A549 (cell line): Measurements from ENCODE around the gene OTOG. TPM values are rescaled to one million over a fixed set of nuclear protein-coding genes. Genes with fewer than 3 reads are reported as not detected.

Experiments
- ATAC-seq, 2 experiments: fragments of 200-7000 bp in 1 of 2; fragments of >200 bp in 1 of 2; cut with Nextera tagmentation in 1 of 2; cut with Tn5 transposase in 1 of 2; 3 replicates each; pipeline versions ENCODE4 v1.8.0 to v1.9.1; 2018 to 2020; ENCODE audit warnings: mild to moderate bottlenecking in 1 of 2, moderate library complexity in 1 of 2
- CTCF ChIA-PET: fragments of 300-600 bp; sonication (Branson Sonifier 250); formaldehyde crosslinking; extraction: SDS; loops from one replicate; lab custom pipeline; 2021; ENCODE audit warnings: antibody characterized with exemption, inconsistent platforms; lab: Yijun Ruan, JAX
- POLR2A ChIA-PET: fragments of 350-600 bp; formaldehyde crosslinking; extraction: SDS; loops from one replicate; lab custom pipeline; 2021; ENCODE audit warnings: antibody characterized with exemption, inconsistent platforms; lab: Yijun Ruan, JAX
- DNase-seq, 2 experiments: peaks; one replicate each; pipeline versions ENCODE4 v3.0.0 to v3.0.0-alpha.2; 2011 to 2016; ENCODE audit warnings: low read depth in 1 of 2, low spot score in 1 of 2
- FAIRE-seq: peaks from 2 replicates; lab custom pipeline; 2011; peaks lifted over from hg19 to GRCh38; lab: Jason Lieb, UNC
- H3K27ac ChIP-seq, 2 experiments: fragments of >200 bp; sonication (Bioruptor Twin); formaldehyde crosslinking; 3 replicates each; pipeline ENCODE4 v1.5.1; 2016 to 2017
- H3K4me1 ChIP-seq: fragments of >200 bp; sonication (Bioruptor Twin); formaldehyde crosslinking; 3 replicates; pipeline ENCODE4 v1.6.1; 2016
- H3K4me2 ChIP-seq: fragments of >200 bp; sonication (Bioruptor Twin); formaldehyde crosslinking; 3 replicates; pipeline ENCODE4 v1.6.1; 2016
- H3K4me3 ChIP-seq: fragments of >200 bp; sonication (Bioruptor Twin); formaldehyde crosslinking; 3 replicates; pipeline ENCODE4 v1.5.1; 2016
- H3K9me3 ChIP-seq: fragments of >200 bp; sonication (Bioruptor Twin); formaldehyde crosslinking; 3 replicates; pipeline ENCODE4 v1.6.1; 2016
- BCL3 ChIP-seq: fragments of >200 bp; sonication (Bioruptor Twin); formaldehyde crosslinking; IDR thresholded peaks from 3 replicates; pipeline ENCODE4 v1.6.1; 2016
- CBX2 ChIP-seq: fragments of 200-600 bp; sonication (generic); IDR thresholded peaks from 2 replicates; pipeline ENCODE4 v1.6.1; 2016; ENCODE audit warnings: low read depth, mild to moderate bottlenecking, borderline replicate concordance
- CBX8 ChIP-seq: fragments of 200-600 bp; sonication (generic); IDR thresholded peaks from 2 replicates; pipeline ENCODE4 v1.6.1; 2016
- CEBPB ChIP-seq, 2 experiments: fragments of >200 bp in 1 of 2; sonication (Bioruptor Twin) in 1 of 2; formaldehyde crosslinking in 1 of 2; IDR thresholded peaks; 2 replicates each; pipeline ENCODE4 v1.6.1; 2012 to 2016
- EHF ChIP-seq: fragments of 250-450 bp; sonication (Bioruptor Pico); IDR thresholded peaks from 2 replicates; pipeline ENCODE4 v1.5.0; 2020; ENCODE audit warnings: mild to moderate bottlenecking
- EHMT2 ChIP-seq: fragments of 200-600 bp; sonication (generic); IDR thresholded peaks from 2 replicates; pipeline ENCODE4 v1.6.1; 2016; ENCODE audit warnings: antibody characterized with exemption, low read depth, mild to moderate bottlenecking, moderate library complexity
- EP300 ChIP-seq, 2 experiments: fragments of >200 bp; sonication (Bioruptor Twin); formaldehyde crosslinking; IDR thresholded peaks; 2 replicates in 1 of 2; 3 replicates in 1 of 2; pipeline ENCODE4 v1.6.1; 2016 to 2017
- HMGXB4 ChIP-seq: fragments of 250-450 bp; sonication (Bioruptor Pico); IDR thresholded peaks from 2 replicates; pipeline ENCODE4 v1.5.0; 2021; ENCODE audit warnings: mild to moderate bottlenecking, moderate library complexity, borderline replicate concordance
- HOXA7 ChIP-seq: fragments of 250-450 bp; sonication (Bioruptor Pico); IDR thresholded peaks from 2 replicates; pipeline ENCODE4 v1.5.0; 2020; ENCODE audit warnings: mild to moderate bottlenecking, moderate library complexity
- HOXB13 ChIP-seq: fragments of 250-450 bp; sonication (Bioruptor Pico); IDR thresholded peaks from 2 replicates; pipeline ENCODE4 v1.5.0; 2020; ENCODE audit warnings: low read depth, mild to moderate bottlenecking, moderate library complexity
- HOXB5 ChIP-seq: fragments of 250-450 bp; sonication (Bioruptor Pico); IDR thresholded peaks from 2 replicates; pipeline ENCODE4 v1.5.0; 2020; ENCODE audit warnings: mild to moderate bottlenecking, moderate library complexity
- JUNB ChIP-seq: fragments of >200 bp; sonication (Bioruptor Twin); formaldehyde crosslinking; IDR thresholded peaks from 2 replicates; pipeline ENCODE4 v1.6.1; 2016
- KDM1A ChIP-seq: fragments of 200-600 bp; sonication (generic); IDR thresholded peaks from 2 replicates; pipeline ENCODE4 v1.6.1; 2016; ENCODE audit warnings: low read depth, mild to moderate bottlenecking
- KDM5A ChIP-seq: fragments of 200-600 bp; sonication (generic); IDR thresholded peaks from 2 replicates; pipeline ENCODE4 v1.6.1; 2016; ENCODE audit warnings: antibody characterized with exemption, mild to moderate bottlenecking
- MAFK ChIP-seq: fragments of 450-650 bp; IDR thresholded peaks from 2 replicates; pipeline ENCODE4 v1.6.1; 2014; ENCODE audit not compliant: partially characterized antibody
- MAZ ChIP-seq: fragments of 150-350 bp; IDR thresholded peaks from 2 replicates; pipeline ENCODE4 v1.6.1; 2014; ENCODE audit warnings: antibody characterized with exemption, low read depth, low read length, borderline replicate concordance
- NPAS2 ChIP-seq: fragments of 250-450 bp; sonication (Bioruptor Pico); IDR thresholded peaks from 2 replicates; pipeline ENCODE4 v1.8.0; 2022; ENCODE audit warnings: mild to moderate bottlenecking, moderate library complexity, borderline replicate concordance
- NR3C1 ChIP-seq: fragments of >200 bp; sonication (Bioruptor Twin); formaldehyde crosslinking; IDR thresholded peaks from 3 replicates; pipeline ENCODE4 v1.6.1; 2017
- PBX3 ChIP-seq: IDR thresholded peaks from 2 replicates; pipeline ENCODE4 v1.6.1; 2012
- POLR2AphosphoS2 ChIP-seq: conservative IDR thresholded peaks from 2 replicates; pipeline ENCODE4 v1.6.1; 2012; ENCODE audit warnings: low read length, improper control_type of control experiment, inconsistent platforms
- RARB ChIP-seq: fragments of 250-450 bp; sonication (Bioruptor Pico); IDR thresholded peaks from 2 replicates; pipeline ENCODE4 v1.8.0; 2021; ENCODE audit warnings: mild to moderate bottlenecking, moderate library complexity
- REST ChIP-seq: fragments of 200-600 bp; sonication (generic); IDR thresholded peaks from 2 replicates; pipeline ENCODE4 v1.6.1; 2016; ENCODE audit warnings: antibody characterized with exemption, mild to moderate bottlenecking, moderate library complexity
- ZC3H11A ChIP-seq: fragments of 450-650 bp; IDR thresholded peaks from 2 replicates; pipeline ENCODE4 v1.6.1; 2014; ENCODE audit warnings: antibody characterized with exemption, mild to moderate bottlenecking
- ZFP36 ChIP-seq: fragments of 450-650 bp; IDR thresholded peaks from 2 replicates; pipeline ENCODE4 v1.6.1; 2014; ENCODE audit warnings: borderline replicate concordance; ENCODE audit not compliant: partially characterized antibody
- WGBS: methylation state at CpG from one replicate; pipeline ENCODE4 v1.1.6; 2017; ENCODE audit errors: missing lambda C conversion rate; 5-methylcytosine and 5-hydroxymethylcytosine counted together
- polyA plus RNA-seq, 4 experiments: library from polyadenylated mRNA; depleted of rRNA in 3 of 4; stranded (reverse); fragments of >200 nt; fragmentation: RNase III in 1 of 4; extraction: RNeasy Plus Mini Kit Qiagen cat#74134 plus additional on column Dnase treatment in 1 of 4; gene quantifications; 2 replicates in 3 of 4; 3 replicates in 1 of 4; pipeline ENCODE4 v1.2.3, GENCODE V29; 2011 to 2017

OTOG gene
- polyA plus RNA-seq, 2 of the 4 experiments (the other 2 are of a cell fraction), result not detected

- ChIA-PET POLR2A (no interaction called here), CTCF (no interaction called here)
- no peak overlapping the region for H3K4me3 ChIP-seq
- H3K27ac ChIP-seq, result no peak overlapping the region
- FAIRE-seq, result no peak
- no peak overlapping the region for H3K4me2 ChIP-seq
- H3K9me3 ChIP-seq, result no peaks in the 10 kb centered on the region; the same call in 2 of the 3 replicates
- TF ChIP-seq CEBPB (IDR thresholded peaks at IDR 0.05), result peak in 1 of 2 experiments; percentile 29; a peak in 1 of 4 replicates
- no peak for TF ChIP-seq MAFK
- ATAC-seq, result no peak
- 25% methylated on average over 6 of the region's 6 CpGs for WGBS
- H3K4me1 ChIP-seq, result no peaks in the 10 kb centered on the region
- no peak for DNase-seq
Measured at GRCh38 chr11:17581036-17581731, 34.1 kb downstream of the OTOG start.

- no peak overlapping the region for H3K4me2 ChIP-seq
- no peak for ATAC-seq
- no peak overlapping the region for H3K4me3 ChIP-seq
- ChIA-PET CTCF (interaction anchor here (2.3 kb wide), 1 partner anchor 16 kb away, joined by 13 read pairs; no protein-coding TSS in a partner anchor), POLR2A (no interaction called here)
- no peaks in the 10 kb centered on the region for H3K4me1 ChIP-seq
- FAIRE-seq, result no peak
- WGBS, result 69% methylated on average over 4 of the region's 4 CpGs
- no peak for DNase-seq
- no peak for TF ChIP-seq ZFP36
- TF ChIP-seq JUNB, result no peak
- TF ChIP-seq ZC3H11A, result no peak
- TF ChIP-seq POLR2AphosphoS2, result no peak
- no peak for TF ChIP-seq BCL3
- no peak for TF ChIP-seq EHMT2
- TF ChIP-seq CEBPB (IDR thresholded peaks at IDR 0.05), result no peak
- no peak for TF ChIP-seq PBX3
- TF ChIP-seq HMGXB4, result no peak
- TF ChIP-seq KDM5A, result no peak
- no peaks in the 10 kb centered on the region; the same call in 2 of the 3 replicates for H3K9me3 ChIP-seq
- H3K27ac ChIP-seq, result no peak overlapping the region
Measured at GRCh38 chr11:17581732-17582053, 34.6 kb downstream of the OTOG start.

- Histone ChIP-seq H3K9me3 (no peaks in the 10 kb centered on the region; the same call in 1 of the 3 replicates), H3K4me1 (no peaks in the 10 kb centered on the region), H3K27ac (no peak overlapping the region), H3K4me2 (no peak overlapping the region), H3K4me3 (no peak overlapping the region)
- TF ChIP-seq RARB (CRISPR knock-in tag) (no peak), NPAS2 (CRISPR knock-in tag) (no peak), KDM1A (no peak), EHF (CRISPR knock-in tag) (no peak), CBX2 (no peak), ZC3H11A (no peak), NR3C1 (no peak), HOXA7 (no peak), MAZ (no peak), CBX8 (no peak), EP300 (IDR thresholded peaks at IDR 0.05) (no peak), HOXB13 (CRISPR knock-in tag) (no peak), KDM5A (no peak), HOXB5 (no peak), REST (no peak)
- FAIRE-seq (no peak), DNase-seq (no peak), ATAC-seq (no peak)
- 15% methylated on average over 5 of the region's 6 CpGs for WGBS
- ChIA-PET POLR2A (no interaction called here), CTCF (no interaction called here)
Measured at GRCh38 chr11:17585911-17586695, 39.0 kb downstream of the OTOG start.
